PFSK-1 (cell line): ENCODE data around the gene ATG9B.
A peak's percentile ranks its signal among the peaks of the same experiment; 100 is the strongest.

Experiments used
- FOXP2 ChIP-seq: optimal IDR thresholded peaks from 2 replicates; pipeline ENCODE3; 2011; ENCODE audit warnings: borderline replicate concordance, control low read depth, inconsistent platforms; ENCODE audit not compliant: insufficient read depth; ENCODE audit errors: extremely low read length, extremely low read depth
- POLR2AphosphoS5 ChIP-seq: IDR thresholded peaks from 2 replicates; pipeline ENCODE4 v1.6.1; 2012; ENCODE audit warnings: low read depth, mild to moderate bottlenecking, control low read depth, low read length, moderate library complexity
- REST ChIP-seq, 2 experiments: IDR thresholded peaks; 2 replicates each; pipeline versions ENCODE4 v1.6.1 to v1.8.0; 2011 to 2012; ENCODE audit warnings: low read depth in 2 of 2, low read length in 2 of 2, control low read depth in 1 of 2, inconsistent platforms in 1 of 2, mild to moderate bottlenecking in 1 of 2, moderate library complexity in 1 of 2; ENCODE audit not compliant: insufficient read depth in 1 of 2
- SIN3A ChIP-seq: IDR thresholded peaks from 2 replicates; pipeline ENCODE4 v1.6.1; 2012; ENCODE audit warnings: mild to moderate bottlenecking, low read length, moderate library complexity, borderline replicate concordance; ENCODE audit not compliant: insufficient read depth
- TAF1 ChIP-seq: IDR thresholded peaks from 2 replicates; pipeline ENCODE4 v1.6.1; 2012; ENCODE audit warnings: low read length, control low read depth, borderline replicate concordance; ENCODE audit not compliant: insufficient read depth

Gene ATG9B

GRCh38 chr7:151057989-151058780, 33.9 kb upstream of the ATG9B start:
- TF ChIP-seq REST (IDR thresholded peaks at IDR 0.05; ENCODE audit: insufficient read depth in 1 of 2, low read depth in 2 of 2, low read length in 2 of 2), result no peak
- TF ChIP-seq FOXP2, result no peak
- TF ChIP-seq POLR2AphosphoS5, result peak; percentile 61; the same call in 1 of the 2 replicates

GRCh38 chr7:151057506-151057988, 33.3 kb upstream of the ATG9B start, which contains the start of gene CDK5:
Gene CDK5, minus strand, starts transcription at chr7:151057897. Its CDS starts 49 bp downstream, at chr7:151057848.
- TF ChIP-seq REST (IDR thresholded peaks at IDR 0.05; ENCODE audit: insufficient read depth in 1 of 2, low read depth in 2 of 2, low read length in 2 of 2) (no peak), POLR2AphosphoS5 (no peak), FOXP2 (no peak), SIN3A (no peak), TAF1 (no peak)

- TF ChIP-seq FOXP2, result no peak
- TF ChIP-seq TAF1, result no peak
- no peak for TF ChIP-seq POLR2AphosphoS5
- TF ChIP-seq SIN3A, result no peak
- no peak for TF ChIP-seq REST (IDR thresholded peaks at IDR 0.05; ENCODE audit: insufficient read depth in 1 of 2, low read depth in 2 of 2, low read length in 2 of 2)
These were observed 32.6 kb upstream of the ATG9B start for GRCh38 chr7:151056666-151057505.

- TF ChIP-seq TAF1 (no peak), POLR2AphosphoS5 (no peak), FOXP2 (no peak), SIN3A (no peak), REST (IDR thresholded peaks at IDR 0.05; ENCODE audit: insufficient read depth in 1 of 2, low read depth in 2 of 2, low read length in 2 of 2) (no peak)
These were observed 32.0 kb upstream of the ATG9B start for GRCh38 chr7:151056283-151056665.
